IMR-90 (cell line): ENCODE data around the gene SMC1A. TPM values are rescaled to one million over a fixed set of nuclear protein-coding genes. Genes with fewer than 3 reads are reported as not detected.
A peak's percentile ranks its signal among the peaks of the same experiment; 100 is the strongest.

Experiments
- CEBPB ChIP-seq: IDR thresholded peaks from 2 replicates; pipeline ENCODE4 v1.6.1; 2012; ENCODE audit warnings: low read depth, low read length, improper control_type of control experiment
- POLR2A ChIP-seq: IDR thresholded peaks from 2 replicates; pipeline ENCODE4 v1.6.1; 2012; ENCODE audit warnings: mild to moderate bottlenecking, low read depth, low read length
- RFX5 ChIP-seq: IDR thresholded peaks from 2 replicates; pipeline ENCODE4 v1.8.0; 2012; ENCODE audit warnings: low read depth, mild to moderate bottlenecking, low read length, moderate library complexity
- SMC3 ChIP-seq: fragments of 150-350 bp; IDR thresholded peaks from 2 replicates; pipeline ENCODE4 v1.6.1; 2016; ENCODE audit warnings: low read depth, mild to moderate bottlenecking, antibody characterized with exemption, low read length, moderate library complexity
- polyA plus RNA-seq, 3 experiments: library from polyadenylated mRNA; depleted of rRNA; stranded (reverse); fragments of >200 nt; gene quantifications; 2 replicates each; pipeline ENCODE4 v1.2.3, GENCODE V29; 2012; ENCODE audit warnings: low replicate concordance in 1 of 3
- total RNA-seq: library from RNA; depleted of rRNA; stranded (reverse); fragments of >200 nt; gene quantifications from 2 replicates; pipeline ENCODE4 v1.2.3, GENCODE V29; 2012
- TF ChIP-seq, protein P1 (sequence below): conservative IDR thresholded peaks from 2 replicates; pipeline ENCODE4 v1.5.1; 2012; ENCODE audit warnings: mild to moderate bottlenecking, low read depth, low read length, improper control_type of control experiment

Gene SMC1A
- total and polyA plus RNA-seq, 2 of the 4 experiments (the other 2 are of a cell fraction): 35.8 to 41.0 TPM

DNA sequence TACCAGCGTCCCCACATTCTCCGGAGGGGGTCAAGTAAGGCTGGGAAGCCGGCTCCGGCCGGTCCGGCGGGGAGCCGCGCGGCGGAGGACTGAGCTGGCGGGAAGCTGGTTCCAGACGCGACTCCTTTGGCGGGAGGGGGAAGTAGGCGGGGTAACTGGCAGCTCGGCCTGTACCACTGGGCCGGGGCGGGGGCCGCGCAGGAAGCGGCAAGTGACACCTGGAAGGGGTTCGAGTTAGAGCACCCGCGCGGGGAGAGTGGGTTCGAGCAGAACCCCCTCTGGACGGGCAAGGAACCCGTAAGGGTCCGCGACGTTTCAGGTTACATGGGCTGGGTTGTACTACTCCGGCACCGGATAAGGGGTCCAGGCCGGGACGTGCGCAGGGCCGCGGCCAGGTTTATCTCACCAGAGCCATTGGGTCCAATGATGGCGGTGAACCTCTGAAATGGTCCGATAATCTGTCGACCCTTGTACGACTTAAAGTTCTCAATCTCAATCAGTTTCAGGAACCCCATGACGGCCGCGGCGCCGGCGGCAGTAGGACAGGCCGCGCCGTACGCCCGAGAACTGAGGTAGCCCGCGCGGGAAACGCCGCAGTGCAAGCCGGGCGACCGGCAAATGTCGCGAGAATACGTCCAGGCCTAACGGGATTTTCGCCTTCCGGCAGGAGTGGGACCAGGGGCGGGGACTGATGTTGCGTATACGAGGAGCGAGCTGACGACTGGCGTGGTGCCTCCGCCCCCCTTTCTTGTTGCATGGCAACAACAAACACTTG lies at the start of gene SMC1A (continued):
- TF ChIP-seq, protein P1, sequence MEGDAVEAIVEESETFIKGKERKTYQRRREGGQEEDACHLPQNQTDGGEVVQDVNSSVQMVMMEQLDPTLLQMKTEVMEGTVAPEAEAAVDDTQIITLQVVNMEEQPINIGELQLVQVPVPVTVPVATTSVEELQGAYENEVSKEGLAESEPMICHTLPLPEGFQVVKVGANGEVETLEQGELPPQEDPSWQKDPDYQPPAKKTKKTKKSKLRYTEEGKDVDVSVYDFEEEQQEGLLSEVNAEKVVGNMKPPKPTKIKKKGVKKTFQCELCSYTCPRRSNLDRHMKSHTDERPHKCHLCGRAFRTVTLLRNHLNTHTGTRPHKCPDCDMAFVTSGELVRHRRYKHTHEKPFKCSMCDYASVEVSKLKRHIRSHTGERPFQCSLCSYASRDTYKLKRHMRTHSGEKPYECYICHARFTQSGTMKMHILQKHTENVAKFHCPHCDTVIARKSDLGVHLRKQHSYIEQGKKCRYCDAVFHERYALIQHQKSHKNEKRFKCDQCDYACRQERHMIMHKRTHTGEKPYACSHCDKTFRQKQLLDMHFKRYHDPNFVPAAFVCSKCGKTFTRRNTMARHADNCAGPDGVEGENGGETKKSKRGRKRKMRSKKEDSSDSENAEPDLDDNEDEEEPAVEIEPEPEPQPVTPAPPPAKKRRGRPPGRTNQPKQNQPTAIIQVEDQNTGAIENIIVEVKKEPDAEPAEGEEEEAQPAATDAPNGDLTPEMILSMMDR: no peak
- TF ChIP-seq RFX5 (no peak), SMC3 (no peak), CEBPB (peak; percentile 87), POLR2A (peak; percentile 89)
